ENCODE results near the gene PLGRKT.

GRCh38 chr9:5315187-5315923 is 122.4 kb downstream of the PLGRKT start:
- TF ChIP-seq POLR2A (IDR thresholded peaks at IDR 0.05) (no peak), CTCF (IDR thresholded peaks at IDR 0.05) (no peak)
